RPMI8226 (cell line): ENCODE data around the gene ITPRIPL1.

Experiments used
- DNase-seq: peaks from one replicate; pipeline ENCODE4 v3.0.0-alpha.2; 2015

The ITPRIPL1 gene

GRCh38 chr2:96324721-96325040 is 436 bp upstream of the ITPRIPL1 start:
- peak; percentile 54 for DNase-seq

GRCh38 chr2:96325884-96326255 is 753 bp downstream of the ITPRIPL1 start:
- DNase-seq: peak; percentile 59

- no peak for DNase-seq
Observed at GRCh38 chr2:96326564-96326963, 1.4 kb downstream of the ITPRIPL1 start.

GRCh38 chr2:96326990-96327820 is 2.1 kb downstream of the ITPRIPL1 start:
- DNase-seq: no peak

- peak; percentile 47 for DNase-seq
Observed at GRCh38 chr2:96329456-96329855, 4.3 kb downstream of the ITPRIPL1 start.

- DNase-seq: no peak
Observed at GRCh38 chr2:96329874-96330273, 4.8 kb downstream of the ITPRIPL1 start.

GRCh38 chr2:96330407-96330806 is 5.3 kb downstream of the ITPRIPL1 start:
- DNase-seq: no peak

- DNase-seq: no peak
Observed at GRCh38 chr2:96333708-96334107, 8.6 kb downstream of the ITPRIPL1 start.

GRCh38 chr2:96336104-96336775 is 11.1 kb downstream of the ITPRIPL1 start:
- no peak for DNase-seq

- DNase-seq: no peak
Observed at GRCh38 chr2:96336873-96337272, 11.8 kb downstream of the ITPRIPL1 start.

GRCh38 chr2:96340493-96341414 is 15.6 kb downstream of the ITPRIPL1 start:
- DNase-seq: no peak

GRCh38 chr2:96341641-96342040 is 16.5 kb downstream of the ITPRIPL1 start:
- no peak for DNase-seq

GRCh38 chr2:96342085-96342484 is 17.0 kb downstream of the ITPRIPL1 start:
- DNase-seq: no peak

- DNase-seq: no peak
Observed at GRCh38 chr2:96344011-96344410, 18.9 kb downstream of the ITPRIPL1 start.

- no peak for DNase-seq
Observed at GRCh38 chr2:96345438-96345837, 20.3 kb downstream of the ITPRIPL1 start.

GRCh38 chr2:96345868-96346462 is 20.8 kb downstream of the ITPRIPL1 start:
- no peak for DNase-seq

- DNase-seq: no peak
Observed at GRCh38 chr2:96347395-96347794, 22.3 kb downstream of the ITPRIPL1 start.

- no peak for DNase-seq
Observed at GRCh38 chr2:96353032-96353561, 28.0 kb downstream of the ITPRIPL1 start.

GRCh38 chr2:96353606-96354101 is 28.5 kb downstream of the ITPRIPL1 start:
- no peak for DNase-seq

GRCh38 chr2:96354492-96354891 is 29.4 kb downstream of the ITPRIPL1 start:
- no peak for DNase-seq

GRCh38 chr2:96356889-96357288 is 31.8 kb downstream of the ITPRIPL1 start:
- DNase-seq: no peak

GRCh38 chr2:96359310-96359709 is 34.2 kb downstream of the ITPRIPL1 start:
- DNase-seq: peak; percentile 23

- DNase-seq: no peak
Observed at GRCh38 chr2:96359866-96360265, 34.7 kb downstream of the ITPRIPL1 start.
